ENCODE results near the gene PPFIA4.
"Not testable (repeated sequence)": the region's sequence is repeated elsewhere in the genome, so short reads cannot be mapped to it uniquely, and the experiment has no call there.

PPFIA4 gene

DNA sequence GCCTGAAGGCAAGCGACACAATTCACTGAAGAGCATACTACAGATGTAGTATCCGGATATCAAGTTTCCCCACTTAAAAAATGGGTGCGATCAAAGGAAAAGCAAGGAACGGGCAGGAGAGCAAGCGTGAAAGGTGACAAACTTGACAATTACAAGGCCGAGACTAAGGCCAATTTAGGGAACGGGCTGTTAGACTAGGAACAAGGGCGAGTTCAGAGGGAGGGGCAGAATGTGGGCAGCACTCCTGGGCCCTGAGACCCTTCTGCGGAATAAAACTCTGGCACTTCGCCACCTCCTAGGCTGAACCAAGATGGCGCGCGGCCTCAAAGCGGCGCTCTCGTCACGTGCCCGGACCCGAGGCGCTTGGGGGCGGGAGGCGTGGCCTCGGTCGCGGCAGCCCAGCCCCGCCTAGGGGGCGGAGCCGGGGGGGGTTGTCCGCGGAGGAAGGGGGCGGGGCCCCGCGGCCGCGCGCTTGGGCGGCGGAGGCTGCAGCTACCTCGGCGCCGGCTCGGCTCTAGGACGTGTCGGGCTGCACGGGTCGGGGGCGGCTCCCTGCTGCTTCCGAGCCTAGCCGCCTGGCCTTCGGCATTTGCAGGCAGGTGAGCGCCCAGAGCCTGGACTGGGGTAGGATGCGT, at the start of gene PPFIA4:
Gene PPFIA4 (plus strand): TSS at position 461 of the 635 bp plus-strand sequence. CDS start 12,518 bp downstream, outside the sequence.
- peak; percentile 46 to 82 for DNase-seq

DNA sequence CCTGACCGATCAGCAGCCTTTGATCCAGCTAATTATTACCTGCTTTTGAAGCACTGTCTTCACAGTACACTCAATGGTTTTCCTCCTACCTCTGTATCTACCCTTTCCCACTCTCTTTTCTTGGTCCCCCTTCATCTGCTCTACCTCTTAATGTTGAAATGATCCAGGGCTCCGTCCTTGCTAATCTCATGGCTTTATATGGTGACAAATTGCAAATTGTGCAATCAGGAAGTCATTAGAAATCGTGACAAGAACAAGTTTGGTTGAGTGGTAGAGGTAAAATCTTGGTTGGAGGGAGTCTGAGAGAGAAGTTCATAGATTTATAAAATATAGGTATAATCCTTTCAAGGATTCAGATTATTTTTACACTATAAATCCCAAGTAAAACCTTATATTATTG, 49.7 kb upstream of the PPFIA4 start:
- DNase-seq, result no peak

DNA sequence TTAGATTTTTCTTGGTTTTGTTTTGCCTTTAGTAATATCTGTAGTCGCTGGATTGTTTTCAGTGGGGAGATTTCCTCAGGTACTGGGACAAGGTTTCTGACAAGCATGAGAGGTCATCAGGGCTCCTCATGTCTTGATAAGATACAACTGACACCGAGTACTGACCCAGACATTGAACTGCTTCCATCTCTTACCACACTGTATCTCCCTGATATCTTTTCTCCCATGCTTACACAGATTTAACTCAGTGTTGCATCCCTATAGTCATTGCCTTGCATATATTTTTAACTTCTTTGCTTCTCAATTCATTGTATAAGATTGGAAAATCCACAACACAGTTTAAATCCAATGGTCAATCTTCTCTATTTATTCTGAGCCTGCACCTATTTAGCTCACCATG, 46.8 kb upstream of the PPFIA4 start:
- DNase-seq, result no peak

DNA sequence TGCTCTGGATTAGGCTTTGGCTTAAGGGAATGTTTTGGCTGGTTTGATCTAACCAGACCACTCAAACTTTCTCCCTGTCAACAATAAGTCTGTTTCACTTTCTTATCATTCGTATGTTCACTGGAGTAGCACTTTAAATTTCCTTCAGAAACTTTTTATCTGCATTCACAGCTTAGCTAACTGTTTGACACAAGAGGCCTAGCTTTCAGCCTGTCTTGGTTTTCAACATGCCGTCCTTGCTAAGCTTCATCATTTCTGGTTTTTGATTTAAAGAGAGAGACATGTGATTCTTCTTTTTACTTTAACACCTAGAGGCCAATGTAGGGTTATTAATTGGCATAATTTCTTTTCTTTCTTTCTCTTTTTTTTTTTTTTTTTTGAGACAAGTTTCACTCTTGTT, 44.4 kb upstream of the PPFIA4 start:
- DNase-seq, result no peak

DNA sequence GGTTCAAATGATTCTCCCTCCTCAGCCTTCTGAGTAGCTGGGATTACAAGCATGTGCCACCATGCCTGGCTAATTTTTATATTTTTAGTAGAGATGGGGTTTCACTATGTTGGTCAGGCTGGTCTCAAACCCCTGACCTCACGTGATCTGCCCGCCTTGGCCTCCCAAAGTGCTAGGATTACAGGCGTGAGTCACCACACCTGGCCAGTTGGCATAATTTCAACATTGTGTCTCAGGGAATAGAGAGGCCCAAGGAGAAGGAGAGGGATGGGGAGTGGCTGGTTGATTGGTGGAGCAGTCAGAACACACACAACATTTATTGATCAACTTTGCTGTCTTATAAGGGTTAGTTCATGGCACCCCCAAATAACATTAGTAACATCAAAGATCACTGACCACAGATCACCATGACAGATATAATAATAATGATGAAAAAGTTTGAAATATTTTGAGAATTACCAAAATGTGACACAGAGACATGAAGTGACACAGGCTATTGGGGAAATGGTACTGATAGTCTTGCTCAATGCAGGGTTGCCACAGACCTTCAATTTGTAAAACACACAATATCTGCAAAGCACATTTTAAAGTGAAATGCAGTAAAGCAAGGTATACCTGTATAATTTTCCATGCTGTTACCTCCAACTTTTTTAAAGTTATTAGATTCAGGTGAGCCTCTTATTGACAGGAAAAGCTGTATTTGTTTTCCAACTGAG, 43.4 kb upstream of the PPFIA4 start:
- DNase-seq, result no peak

DNA sequence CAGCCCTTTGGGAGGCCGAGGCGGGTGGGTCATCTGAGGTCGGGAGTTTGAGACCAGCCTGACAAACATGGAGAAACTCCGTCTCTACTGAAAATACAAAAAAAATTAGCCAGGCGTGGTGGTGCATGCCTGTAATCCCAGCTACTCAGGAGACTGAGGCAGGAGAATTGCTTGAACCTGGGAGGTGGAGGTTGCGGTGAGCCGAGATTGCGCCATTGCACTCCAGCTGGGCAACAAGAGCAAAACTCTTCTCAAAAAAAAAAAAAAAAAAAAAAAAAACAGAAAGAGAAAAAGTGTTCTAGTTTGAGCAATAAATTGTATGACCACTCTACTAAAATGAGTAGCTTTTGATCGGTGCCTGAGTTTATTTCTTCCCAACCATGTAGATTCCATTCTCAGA, 40.2 kb upstream of the PPFIA4 start:
- not testable (repeated sequence) for DNase-seq

DNA sequence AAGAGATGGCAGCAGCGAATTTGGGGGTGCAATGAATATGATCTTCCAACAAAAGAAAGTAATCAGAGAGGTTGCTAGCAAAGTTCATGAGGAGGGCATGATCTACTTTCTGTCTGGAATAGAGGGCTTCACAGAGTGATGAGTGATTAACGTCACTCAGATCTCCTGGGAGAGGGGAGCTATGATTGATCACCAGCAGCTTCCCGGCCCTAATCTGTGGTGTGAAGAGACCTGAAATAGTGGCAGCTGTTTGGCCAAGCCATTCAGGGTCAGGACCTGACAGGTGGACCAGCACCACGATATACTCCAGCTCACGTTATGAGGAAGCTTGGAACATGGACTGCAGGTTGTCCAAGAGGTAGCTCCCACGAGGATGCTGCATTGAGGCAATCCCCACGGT, 39.0 kb upstream of the PPFIA4 start:
- no peak for DNase-seq

DNA sequence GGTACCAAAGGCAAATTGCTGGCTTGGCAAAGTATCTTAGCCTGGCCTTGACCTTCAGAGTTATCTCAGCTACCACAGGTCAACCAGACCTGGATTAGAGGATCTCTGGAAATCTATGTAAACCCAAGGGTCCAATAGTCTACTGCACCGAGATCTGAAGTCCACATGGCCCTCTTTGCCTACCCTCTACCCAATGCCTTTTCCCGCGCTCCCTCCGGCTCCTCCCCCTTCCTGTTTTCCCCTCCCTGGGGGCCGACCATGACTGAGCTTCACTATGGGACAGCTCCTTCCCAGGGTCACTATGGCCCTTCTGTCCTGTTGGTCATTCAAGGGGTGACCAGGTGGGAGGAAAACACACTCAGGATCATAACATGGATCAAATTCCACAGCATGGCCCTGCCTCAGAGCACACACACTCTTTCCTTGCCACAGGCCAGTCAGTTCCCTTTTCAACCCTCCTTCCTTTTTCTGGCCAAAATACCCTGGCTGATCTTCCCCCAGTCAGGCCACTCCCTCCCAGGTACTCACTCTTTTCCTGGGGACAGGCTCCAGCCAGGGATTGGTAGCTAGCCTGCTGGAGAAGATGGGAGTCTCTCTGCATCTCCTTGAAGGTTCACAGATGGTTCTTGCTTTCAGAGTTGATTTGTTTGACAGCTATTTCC, 38.2 kb upstream of the PPFIA4 start:
- DNase-seq, result no peak

DNA sequence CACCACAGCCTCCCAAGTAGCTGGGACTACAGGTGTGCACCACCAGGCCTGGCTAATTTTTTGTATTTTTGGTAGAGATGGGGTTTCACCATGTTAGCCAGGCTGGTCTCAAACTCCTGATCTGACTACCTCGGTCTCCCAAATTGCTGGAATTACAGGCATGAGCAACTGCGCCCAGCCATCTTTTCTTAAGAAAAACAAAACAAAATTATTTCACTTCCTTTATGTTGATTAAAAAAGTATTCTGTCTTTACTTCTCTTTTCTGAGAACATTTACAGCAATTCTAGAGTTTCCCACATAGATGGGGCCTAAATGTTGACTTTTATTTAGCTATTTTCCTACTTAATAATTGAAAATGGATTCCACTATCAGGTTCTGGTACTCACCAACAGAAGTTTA, 36.4 kb upstream of the PPFIA4 start:
- DNase-seq, result no peak

DNA sequence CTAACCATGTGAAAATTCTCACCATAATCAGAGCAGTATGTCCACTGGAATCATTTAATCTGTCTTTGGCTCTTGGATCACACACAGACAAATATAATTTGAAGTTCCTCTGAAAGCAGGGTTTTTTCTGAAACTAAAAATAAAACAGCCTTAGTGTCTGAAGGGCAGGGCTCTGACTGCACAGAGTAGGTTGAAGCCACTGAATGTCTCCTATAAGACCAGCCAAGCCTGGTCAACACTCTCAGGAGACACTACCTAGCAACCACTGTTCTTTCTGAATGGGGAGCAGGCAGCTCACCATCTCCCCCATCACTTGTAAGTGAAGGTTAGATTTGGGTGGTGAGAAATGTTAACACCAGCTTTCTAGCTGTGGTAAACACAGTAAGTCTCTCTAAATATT, 35.2 kb upstream of the PPFIA4 start:
- no peak for DNase-seq

DNA sequence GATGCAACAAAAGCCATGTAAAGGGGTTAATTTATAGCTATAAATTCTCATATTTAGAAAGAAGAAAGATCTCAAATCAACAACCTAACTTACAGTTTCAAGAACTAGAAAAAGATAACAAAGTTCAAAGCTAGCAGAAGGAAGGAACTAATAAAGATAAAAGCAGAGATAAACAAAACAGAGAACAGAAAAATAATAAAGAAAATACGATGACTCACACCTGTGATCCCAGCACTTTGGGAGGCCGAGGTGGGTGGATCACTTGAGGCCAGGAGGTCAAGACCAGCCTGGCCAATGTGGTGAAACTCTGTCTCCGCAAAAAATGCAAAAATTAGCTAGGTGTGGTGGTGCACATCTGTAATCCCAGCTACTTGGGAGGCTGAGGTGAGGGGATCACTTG, 31.5 kb upstream of the PPFIA4 start:
- no peak for DNase-seq

DNA sequence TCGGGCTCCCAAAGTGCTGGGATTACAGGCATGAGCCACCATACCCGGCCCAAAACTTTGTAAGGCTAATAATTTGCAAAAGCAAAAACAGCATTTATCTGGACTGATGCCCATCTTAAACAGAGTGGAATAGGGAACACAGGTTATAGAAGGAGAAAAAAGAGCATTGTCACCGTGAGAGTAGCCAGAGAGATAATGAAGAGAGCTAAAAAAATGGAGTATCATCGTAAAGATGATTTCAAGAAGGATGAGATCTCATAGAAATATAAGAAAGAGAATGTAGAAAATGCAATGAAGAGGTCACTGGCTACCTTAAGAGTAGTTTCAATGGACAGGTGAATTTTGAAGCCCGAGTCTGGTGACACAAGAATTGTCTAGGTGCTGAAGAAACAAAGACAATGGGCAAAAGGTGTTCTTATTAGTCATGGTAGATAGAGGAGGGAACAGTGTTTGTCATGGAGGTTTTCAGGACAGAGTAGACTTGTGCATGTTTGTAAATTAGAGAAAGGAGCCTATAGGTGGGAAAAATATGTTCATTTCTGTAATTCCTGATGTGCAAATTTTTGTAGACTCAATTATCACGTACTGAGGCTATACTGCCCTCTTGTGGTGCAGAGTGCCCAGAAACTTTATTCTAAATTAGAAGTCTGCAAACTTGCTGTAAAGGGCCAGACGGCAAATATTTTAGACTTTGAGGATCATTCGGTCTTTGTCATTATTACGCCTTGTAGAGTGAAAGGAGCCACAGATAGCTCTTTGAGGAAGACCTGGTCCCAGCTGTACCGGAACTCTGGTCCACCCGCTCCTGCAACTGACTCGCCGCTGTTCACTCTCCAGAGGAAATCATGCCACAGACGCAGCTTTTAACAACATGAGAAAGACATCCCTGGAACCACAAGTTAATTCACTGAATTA, 27.2 kb upstream of the PPFIA4 start:
- DNase-seq, result peak in 1 of 2 experiments; percentile 67

DNA sequence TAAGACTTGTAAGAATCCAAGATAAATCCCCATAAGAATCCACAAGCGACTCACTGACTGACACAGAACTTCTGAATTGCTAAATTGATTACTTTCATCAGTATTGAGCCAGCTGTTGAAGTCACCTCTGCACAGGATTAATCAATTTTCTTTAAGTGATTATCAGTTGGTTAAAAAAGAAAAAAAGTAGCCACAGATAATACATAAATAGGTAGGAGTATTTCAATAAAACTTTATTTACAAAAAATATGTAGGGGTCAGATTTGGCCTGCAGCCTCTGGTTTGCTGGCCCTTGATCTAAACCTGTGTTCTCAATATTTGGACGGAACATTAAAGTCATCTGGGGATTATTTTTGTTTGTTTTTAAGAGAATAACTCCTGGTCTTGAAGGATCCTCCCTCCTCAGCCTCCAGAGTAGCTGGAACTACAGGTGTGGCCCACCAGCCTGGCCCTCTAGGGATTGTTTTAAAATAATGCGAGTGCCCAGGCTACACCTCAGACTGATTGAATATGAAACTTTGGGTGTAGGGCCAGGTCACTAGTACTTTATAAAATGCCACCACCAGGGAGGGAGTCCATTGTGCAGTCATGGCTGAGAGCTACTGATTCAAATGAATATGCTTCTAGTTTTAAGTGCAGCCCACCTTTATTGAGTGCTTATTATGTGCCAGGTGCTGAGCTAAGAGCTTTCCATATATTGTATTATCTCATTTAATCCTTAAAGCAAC, 25.9 kb upstream of the PPFIA4 start:
- DNase-seq, result no peak

DNA sequence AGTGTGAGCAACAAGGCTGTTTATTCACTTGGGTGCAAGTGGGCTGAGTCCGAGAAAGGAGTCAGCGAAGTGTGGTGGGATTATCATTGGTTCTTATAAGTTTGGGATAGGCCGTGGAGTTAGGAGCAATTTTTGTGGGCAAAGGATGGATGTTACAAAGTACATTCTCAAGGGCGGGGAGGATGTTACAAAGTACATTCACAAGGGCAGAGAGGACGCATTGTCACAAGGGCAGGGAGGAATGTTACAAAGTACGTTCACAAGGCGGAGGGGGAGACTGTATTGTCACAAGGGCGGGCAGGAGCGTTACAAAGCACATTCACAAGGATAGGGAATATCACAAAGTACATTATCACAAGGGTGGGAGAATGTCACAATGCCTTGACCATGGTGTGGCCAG, 24.3 kb upstream of the PPFIA4 start:
- DNase-seq, result no peak

DNA sequence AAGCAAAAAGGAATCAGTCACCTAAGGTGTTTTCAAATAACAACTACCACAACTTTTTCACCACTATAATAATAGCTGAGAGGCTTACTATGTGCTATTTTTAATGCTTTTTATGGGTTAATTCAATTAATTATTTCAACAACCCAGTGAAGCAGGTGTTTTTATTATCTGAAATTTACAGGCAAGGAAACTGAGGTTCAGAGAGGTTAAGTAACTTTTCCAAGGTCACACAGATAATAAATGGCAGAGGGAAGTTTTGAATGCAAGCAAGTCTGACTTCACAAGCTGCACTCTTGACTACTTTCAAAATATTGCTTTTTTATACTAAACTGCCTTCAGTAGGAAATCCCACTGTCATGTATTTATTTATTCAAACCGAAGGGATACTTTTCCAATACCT, 23.3 kb upstream of the PPFIA4 start:
- DNase-seq, result no peak

DNA sequence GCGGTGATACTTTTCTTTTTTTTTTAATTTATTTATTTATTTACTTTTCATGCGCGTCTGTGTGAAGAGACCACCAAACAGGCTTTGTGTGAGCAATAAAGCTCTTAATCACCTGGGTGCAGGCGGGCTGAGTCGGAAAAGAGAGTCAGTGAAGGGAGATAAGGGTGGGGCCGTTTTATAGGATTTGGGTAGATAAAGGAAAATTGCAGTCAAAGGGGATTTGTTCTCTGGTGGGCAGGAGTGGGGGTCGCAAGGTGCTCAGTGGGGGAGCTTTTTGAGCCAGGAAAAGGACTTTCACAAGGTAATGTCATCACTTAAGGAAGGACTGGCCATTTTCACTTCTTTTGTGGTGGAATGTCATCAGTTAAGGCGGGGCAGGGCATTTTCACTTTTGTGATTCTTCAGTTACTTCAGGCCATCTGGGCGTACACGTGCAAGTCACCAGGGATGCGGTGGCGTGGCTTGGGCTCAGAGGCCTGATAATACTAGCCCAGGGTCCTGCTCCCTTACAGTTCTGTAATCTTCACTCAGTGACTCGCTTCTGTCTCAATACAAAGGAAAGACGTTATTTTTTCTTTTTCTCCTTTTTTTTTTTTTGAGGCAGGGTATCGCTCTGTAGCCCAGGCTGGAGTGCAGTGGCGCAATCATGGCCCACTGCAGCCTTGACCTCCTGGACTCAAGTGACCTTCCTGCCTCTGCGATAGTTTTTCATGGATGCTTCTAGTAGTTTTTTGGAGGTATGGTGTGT, 20.7 kb upstream of the PPFIA4 start:
- DNase-seq, result not testable (repeated sequence)

DNA sequence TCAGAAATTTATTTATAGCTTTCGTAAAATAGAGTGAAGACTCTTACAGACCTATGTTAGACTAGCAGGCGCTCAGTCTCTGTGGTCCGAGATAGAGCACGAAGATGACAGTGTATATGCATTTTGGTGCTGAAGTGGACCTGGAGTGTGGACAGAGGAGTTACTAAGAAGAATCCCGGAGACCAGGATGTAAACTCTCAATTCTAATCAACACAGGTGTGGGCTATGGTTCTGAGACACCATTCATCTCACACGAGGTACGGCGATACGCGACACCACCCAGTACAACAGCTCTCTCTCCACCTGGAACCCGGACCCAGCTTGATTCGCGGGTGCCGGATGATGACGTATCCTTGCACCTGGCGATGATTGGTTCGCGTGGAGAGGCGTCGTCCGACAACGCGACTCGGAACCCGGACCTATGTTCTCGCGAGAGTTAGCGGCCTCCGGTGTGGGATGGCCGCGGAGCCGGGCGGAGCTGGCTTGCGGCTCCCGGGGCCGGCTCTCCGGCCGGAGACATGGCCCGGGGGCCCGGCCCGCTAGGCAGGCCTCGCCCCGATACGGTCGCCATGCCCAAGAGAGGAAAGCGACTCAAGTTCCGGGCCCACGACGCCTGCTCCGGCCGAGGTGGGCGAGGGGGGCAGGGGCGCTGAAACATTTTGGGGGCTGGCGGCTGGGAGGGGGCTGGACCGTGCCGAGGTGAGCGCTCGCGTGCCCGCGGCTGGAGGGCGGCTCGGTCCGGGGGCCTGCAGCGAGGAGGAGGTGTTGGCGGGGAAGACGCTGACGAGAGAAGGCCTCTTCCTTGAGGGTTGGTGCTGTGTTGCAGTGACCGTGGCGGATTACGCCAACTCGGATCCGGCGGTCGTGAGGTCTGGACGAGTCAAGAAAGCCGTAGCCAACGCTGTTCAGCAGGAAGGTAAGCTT, 19.1 kb upstream of the PPFIA4 start, which contains the start of gene TMEM183A:
Gene TMEM183A (plus strand): TSS at position 427 of the 924 bp plus-strand sequence. CDS start 92 bp downstream, at position 519.
- peak; percentile 88 to 96 for DNase-seq

DNA sequence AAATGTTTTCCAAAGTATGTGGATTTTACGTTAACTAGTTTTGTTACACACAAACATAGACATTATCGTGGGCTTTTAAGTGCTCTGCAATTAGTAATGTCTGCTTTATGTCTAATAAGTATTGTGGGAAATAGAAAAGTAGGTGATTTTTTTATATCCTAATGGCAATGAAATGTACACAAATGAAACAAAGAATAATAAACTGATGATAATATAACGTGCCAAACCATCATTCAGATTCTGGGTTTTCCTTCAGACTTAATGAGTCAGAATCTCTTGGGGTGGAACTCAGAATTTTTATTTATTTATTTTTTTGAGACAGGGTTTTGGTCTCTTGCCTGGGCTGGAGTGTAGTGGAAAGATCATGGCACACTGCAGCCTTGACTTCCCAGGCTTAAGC, 17.1 kb upstream of the PPFIA4 start:
- no peak for DNase-seq

DNA sequence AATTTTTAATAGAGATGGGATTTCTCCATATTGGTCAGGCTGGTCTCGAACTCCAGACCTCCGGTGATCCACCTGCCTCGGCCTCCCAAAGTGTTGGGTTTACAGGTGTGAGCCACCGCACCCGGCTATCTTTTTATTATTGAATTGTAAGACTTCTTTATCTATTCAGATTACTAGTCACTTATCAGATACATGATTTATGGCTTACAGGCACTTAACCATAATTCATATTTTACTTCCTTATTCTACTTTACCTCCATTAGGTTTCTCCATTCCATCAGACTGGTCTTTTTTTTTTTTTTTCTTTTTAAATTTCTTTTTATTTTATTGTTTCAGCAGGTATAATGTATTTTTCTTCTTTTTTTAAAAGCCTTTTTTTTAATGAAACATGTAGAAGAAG, 14.7 kb upstream of the PPFIA4 start:
- no peak for DNase-seq

DNA sequence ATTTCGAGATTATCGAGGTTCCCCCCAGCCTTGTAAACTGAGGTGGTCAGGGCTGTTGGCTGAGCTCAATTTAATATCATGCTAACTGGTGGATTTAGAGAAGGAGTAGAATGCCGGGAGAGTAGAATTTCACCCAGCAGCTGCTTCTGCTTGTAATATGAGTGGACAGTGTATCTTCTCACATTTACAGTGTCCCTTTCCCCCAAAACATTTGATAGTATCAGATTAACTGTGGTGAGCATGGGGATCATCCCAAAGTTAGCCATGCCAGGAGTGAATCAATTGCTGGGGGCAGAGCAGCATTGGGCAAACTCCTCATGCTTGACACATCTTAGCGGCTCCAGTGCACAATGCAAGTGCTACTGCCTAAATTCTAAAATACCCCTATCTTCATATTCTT, 9.2 kb upstream of the PPFIA4 start:
- DNase-seq, result no peak

Data from NCI-H526 (cell line).